H1 (cell line): ENCODE measurements around the gene FLRT1.

Experiments used
- ATF2 ChIP-seq: IDR thresholded peaks from 2 replicates; pipeline ENCODE4 v1.6.1; 2012; ENCODE audit warnings: low read length, inconsistent platforms
- CEBPB ChIP-seq: IDR thresholded peaks from 2 replicates; pipeline ENCODE4 v1.6.1; 2012; ENCODE audit warnings: low read depth, low read length
- CTCF ChIP-seq, 3 experiments: IDR thresholded peaks; 1 replicate in 2 of 3; 2 replicates in 1 of 3; pipeline versions ENCODE4 v1.5.1 to v1.6.1; 2011; ENCODE audit warnings: low read length in 3 of 3, mild to moderate bottlenecking in 3 of 3, inconsistent platforms in 2 of 3, low read depth in 1 of 3, moderate library complexity in 1 of 3; ENCODE audit not compliant: insufficient read depth in 1 of 3; ENCODE audit errors: control extremely low read depth in 1 of 3
- GABPA ChIP-seq: IDR thresholded peaks from 2 replicates; pipeline ENCODE4 v1.6.1; 2011; ENCODE audit warnings: mild to moderate bottlenecking, low read length, moderate library complexity, borderline replicate concordance; ENCODE audit not compliant: insufficient read depth

- TF ChIP-seq CTCF (IDR thresholded peaks at IDR 0.05; ENCODE audit: control extremely low read depth in 1 of 3, insufficient read depth in 1 of 3, low read depth in 1 of 3, low read length in 3 of 3) (no peak), ATF2 (no peak), CEBPB (no peak), GABPA (no peak)
These were observed 30.0 kb downstream of the FLRT1 start for GRCh38 chr11:64065712-64066111.
